Small intestine (tissue), 7 donors: ENCODE results near the gene PGM1. TPM values are rescaled to one million over a fixed set of nuclear protein-coding genes. Genes with fewer than 3 reads are reported as not detected.

Source experiments
- DNase-seq, 2 donors: peaks; one replicate each; pipeline versions ENCODE4 v3.0.0 to v3.0.0-alpha.2; 2013
- FAIRE-seq: peaks from 2 replicates; lab custom pipeline; 2012; peaks lifted over from hg19 to GRCh38; lab: Jason Lieb, UNC
- H3K27ac ChIP-seq, 3 donors: one replicate each; pipeline ENCODE4 v1.5.1; 2013; ENCODE audit warnings: low read length in 2 of 3, mild to moderate bottlenecking in 2 of 3, control low read depth in 1 of 3, inconsistent platforms in 1 of 3, low read depth in 1 of 3, moderate library complexity in 1 of 3
- H3K27me3 ChIP-seq, 3 donors: one replicate each; pipeline ENCODE4 v1.6.1; 2013; ENCODE audit warnings: low read length in 3 of 3, inconsistent platforms in 1 of 3; ENCODE audit not compliant: control insufficient read depth in 3 of 3, insufficient read depth in 3 of 3
- H3K36me3 ChIP-seq, 3 donors: one replicate each; pipeline ENCODE4 v1.6.1; 2013; ENCODE audit warnings: low read length in 3 of 3, inconsistent platforms in 1 of 3, low read depth in 1 of 3, mild to moderate bottlenecking in 1 of 3, moderate library complexity in 1 of 3; ENCODE audit not compliant: control insufficient read depth in 3 of 3, insufficient read depth in 2 of 3
- H3K4me1 ChIP-seq, 3 donors: one replicate each; pipeline ENCODE4 v1.6.1; 2013; ENCODE audit warnings: low read length in 2 of 3, inconsistent platforms in 1 of 3, low read depth in 1 of 3, mild to moderate bottlenecking in 1 of 3, moderate library complexity in 1 of 3; ENCODE audit not compliant: control insufficient read depth in 3 of 3, insufficient read depth in 2 of 3
- H3K4me3 ChIP-seq, 3 donors: one replicate each; pipeline ENCODE4 v1.5.1; 2013; ENCODE audit warnings: low read length in 3 of 3, control low read depth in 1 of 3, inconsistent platforms in 1 of 3, low read depth in 1 of 3, mild to moderate bottlenecking in 1 of 3, moderate library complexity in 1 of 3
- H3K9me3 ChIP-seq, 2 donors: one replicate each; pipeline ENCODE4 v1.6.1; 2013; ENCODE audit warnings: low read depth in 1 of 2, low read length in 1 of 2; ENCODE audit not compliant: control insufficient read depth in 2 of 2, insufficient read depth in 1 of 2
- WGBS, 3 donors: extraction: QIAGEN DNeasy Blood & Tissue Kit; methylation state at CpG; one replicate each; pipeline ENCODE4 v1.1.7; 2013; 5-methylcytosine and 5-hydroxymethylcytosine counted together
- polyA plus RNA-seq, 4 donors: library from polyadenylated mRNA; stranded (reverse) in 3 of 4; unstranded in 1 of 4; fragments of 200-250 nt in 3 of 4; fragments of 120-200 nt in 1 of 4; gene quantifications; one replicate each; pipeline versions ENCODE4 v1.2.1 to v1.2.3, GENCODE V29; 2013
- donor health status: healthy with polysubstance abuse.
- donor health status: control.
- donor health status: control.
- donor health status: Bipolar disorder and iron deficiency.
- donor health status: healthy.

The PGM1 gene
- polyA plus RNA-seq, 4 donors = 43.0 to 88.8 (median 59.8) TPM

DNA sequence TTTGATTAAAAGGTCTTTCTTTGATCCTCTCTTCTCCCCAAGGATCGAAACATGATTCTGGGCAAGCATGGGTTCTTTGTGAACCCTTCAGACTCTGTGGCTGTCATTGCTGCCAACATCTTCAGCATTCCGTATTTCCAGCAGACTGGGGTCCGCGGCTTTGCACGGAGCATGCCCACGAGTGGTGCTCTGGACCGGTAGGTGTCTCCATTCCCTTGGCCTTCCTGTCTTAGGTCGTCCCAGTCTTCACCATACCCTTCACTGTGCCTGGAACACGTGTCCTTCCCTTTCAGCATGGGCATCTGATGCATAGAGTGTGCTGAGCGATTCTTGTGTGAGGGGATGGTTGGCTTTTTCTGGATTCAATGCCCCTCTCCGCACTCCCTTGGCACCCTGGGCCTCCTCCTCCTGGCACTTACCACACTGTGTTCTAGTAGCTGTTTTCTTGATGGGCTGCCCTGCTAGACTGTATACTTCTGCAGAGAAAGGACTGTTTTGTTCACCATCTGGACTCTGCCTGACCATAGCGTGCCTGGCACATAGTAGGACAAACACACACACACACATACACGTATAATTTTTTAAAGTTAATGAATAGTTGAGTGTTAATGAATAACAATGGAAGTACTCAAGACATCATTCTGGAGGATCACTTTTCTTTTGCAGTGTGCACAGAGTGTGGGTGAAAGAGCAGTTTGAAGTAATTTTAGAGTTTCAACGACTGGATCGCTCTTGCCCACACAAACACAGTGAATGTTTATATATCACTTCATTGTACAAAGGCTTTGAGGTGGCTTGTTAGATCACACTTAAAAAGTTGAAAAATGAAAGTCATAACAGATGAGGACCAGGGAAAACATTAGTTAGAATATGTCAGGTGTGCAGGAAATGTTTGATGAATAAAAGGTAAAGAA is 43.2 kb downstream of the PGM1 start:
- Histone ChIP-seq H3K27me3 (no peaks in the 10 kb centered on the region), H3K9me3 (no peaks in the 10 kb centered on the region), H3K4me3 (no peak overlapping the region), H3K4me1 (peaks cover 2 to 17% (median 6%) of the 10 kb centered on the region in 3 donors), H3K36me3 (peaks cover 12 to 28% (median 14%) of the 10 kb centered on the region in 3 donors), H3K27ac (no peak overlapping the region)
- DNase-seq (no peak), FAIRE-seq (no peak)
- 89 to 93% (median 91%) methylated on average over 15 of the region's 15 CpGs for WGBS, 3 donors

DNA sequence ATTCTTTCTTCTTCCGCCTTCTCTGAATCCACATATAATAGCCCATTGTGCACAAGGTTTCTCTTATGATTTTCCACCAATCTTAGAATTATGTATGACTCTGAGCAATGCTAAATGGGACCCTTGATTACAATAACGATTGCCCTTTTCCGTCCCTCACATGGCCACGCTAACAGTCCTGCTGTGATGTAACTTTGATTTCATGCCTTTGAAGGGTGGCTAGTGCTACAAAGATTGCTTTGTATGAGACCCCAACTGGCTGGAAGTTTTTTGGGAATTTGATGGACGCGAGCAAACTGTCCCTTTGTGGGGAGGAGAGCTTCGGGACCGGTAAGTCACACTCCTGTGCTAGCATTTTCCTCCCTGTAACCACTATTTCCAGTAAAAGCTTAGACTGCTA is 45.3 kb downstream of the PGM1 start:
- H3K27ac ChIP-seq = no peak overlapping the region
- WGBS, 3 donors = 89 to 97% (median 96%) methylated on average over 8 of the region's 8 CpGs
- H3K4me3 ChIP-seq = no peak overlapping the region
- H3K36me3 ChIP-seq = peaks cover 12 to 20% (median 14%) of the 10 kb centered on the region in 3 donors
- FAIRE-seq (no peak), DNase-seq (no peak)
- H3K9me3 ChIP-seq = no peaks in the 10 kb centered on the region
- peaks cover 4 to 37% (median 12%) of the 10 kb centered on the region in 3 donors for H3K4me1 ChIP-seq
- no peaks in the 10 kb centered on the region for H3K27me3 ChIP-seq

DNA sequence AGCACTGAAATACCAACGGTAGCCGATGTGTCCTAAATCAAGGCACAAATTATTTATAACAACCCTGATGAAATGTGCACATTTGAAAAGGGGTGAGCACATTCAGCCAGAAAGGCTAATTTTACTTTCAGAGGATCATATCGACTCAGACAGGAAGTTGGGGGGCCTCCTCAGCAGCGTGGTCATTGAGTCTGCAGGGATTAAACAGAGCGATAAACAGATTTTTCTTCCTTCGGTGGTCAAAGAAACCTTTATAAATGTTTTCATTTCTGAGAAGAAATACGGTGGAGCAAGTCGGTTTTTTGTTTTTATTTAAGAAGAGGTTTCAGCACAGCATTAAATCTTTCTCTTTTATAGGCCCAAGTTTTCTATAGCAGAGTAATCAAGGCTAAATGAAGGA is 45.7 kb downstream of the PGM1 start:
- Histone ChIP-seq H3K27ac (no peak overlapping the region), H3K9me3 (no peaks in the 10 kb centered on the region), H3K36me3 (peaks cover 12 to 21% (median 14%) of the 10 kb centered on the region in 3 donors), H3K4me1 (peaks cover 7 to 41% (median 15%) of the 10 kb centered on the region in 3 donors), H3K27me3 (no peaks in the 10 kb centered on the region), H3K4me3 (no peak overlapping the region)
- no peak for FAIRE-seq
- 64 to 91% (median 86%) methylated on average over 8 of the region's 8 CpGs for WGBS, 3 donors
- no peak for DNase-seq

DNA sequence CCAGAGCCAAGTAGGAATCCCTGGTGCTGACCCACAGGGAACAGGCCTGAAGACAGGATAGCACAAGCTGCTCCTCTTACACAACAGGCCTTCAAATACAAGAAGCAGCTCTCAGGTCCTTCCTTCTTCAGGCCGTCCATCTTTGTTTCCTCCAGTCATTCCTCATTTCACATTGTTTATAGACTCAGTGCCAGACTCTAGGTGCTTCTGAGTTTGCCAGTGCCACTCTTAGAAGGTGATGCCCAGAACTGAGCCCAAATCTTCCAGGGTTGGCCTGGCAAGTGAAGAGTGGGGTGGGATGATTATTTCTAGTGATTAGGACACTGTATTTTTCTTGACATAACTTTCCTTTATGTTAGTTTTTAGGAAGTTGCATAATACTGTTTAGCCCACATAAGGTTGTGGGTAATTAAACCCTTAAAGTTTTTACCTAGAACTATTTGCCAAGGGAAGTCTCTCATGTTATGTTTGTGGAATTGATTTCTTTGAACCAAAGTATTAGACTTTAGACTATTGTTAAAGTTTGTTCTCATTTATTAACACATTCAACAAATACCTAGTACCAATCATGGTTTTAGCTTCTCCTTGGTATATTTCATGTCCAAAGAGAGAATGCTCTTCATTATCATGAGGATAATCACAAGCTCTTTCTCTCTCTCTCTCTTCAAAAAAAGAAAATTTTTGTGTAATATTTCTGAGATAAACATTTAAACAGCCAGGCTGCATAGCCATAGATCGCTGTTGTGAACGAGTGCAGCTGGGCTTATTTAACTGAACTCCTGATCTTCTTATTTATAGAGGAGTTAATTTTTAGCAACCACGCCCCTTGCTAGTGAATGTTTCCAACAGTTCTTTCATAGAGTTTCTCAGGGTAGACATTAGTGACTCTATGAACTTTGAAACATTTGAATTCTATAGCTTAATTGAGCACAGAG is 47.7 kb downstream of the PGM1 start:
- no peaks in the 10 kb centered on the region for H3K27me3 ChIP-seq
- no peaks in the 10 kb centered on the region for H3K9me3 ChIP-seq
- FAIRE-seq (no peak), DNase-seq (peak; percentile 85)
- H3K4me3 ChIP-seq = no peak overlapping the region
- H3K36me3 ChIP-seq = peaks cover 7 to 17% (median 14%) of the 10 kb centered on the region in 3 donors
- peaks cover 9 to 45% (median 17%) of the 10 kb centered on the region in 3 donors for H3K4me1 ChIP-seq
- H3K27ac ChIP-seq = peak overlapping the region; percentile 47 to 82 (median 60)
- 12 to 47% (median 40%) methylated on average over 4 of the region's 4 CpGs for whole genome bisulfite sequencing, 3 donors

DNA sequence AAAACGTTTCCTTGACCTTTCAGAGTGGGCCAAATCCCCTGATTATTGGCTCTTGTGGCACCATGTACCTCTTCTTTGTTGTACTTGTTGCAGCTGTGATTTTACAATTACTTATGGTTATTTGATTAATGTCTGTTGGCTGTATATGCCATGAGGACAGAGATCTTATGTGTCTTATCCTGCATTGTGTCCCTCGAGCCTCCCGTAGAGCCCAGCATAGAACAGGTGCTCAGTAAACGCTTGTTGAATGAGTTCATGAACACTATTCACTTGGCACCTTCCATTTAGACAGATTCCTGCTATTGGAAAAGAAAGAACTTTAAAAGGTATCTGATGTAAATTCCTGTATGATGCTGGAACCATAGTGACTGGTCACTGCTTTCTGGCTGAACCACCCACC is 48.4 kb downstream of the PGM1 start:
- peaks cover 7 to 12% (median 9%) of the 10 kb centered on the region in 3 donors for H3K36me3 ChIP-seq
- peak overlapping the region; percentile 47 to 82 (median 60) for H3K27ac ChIP-seq

DNA sequence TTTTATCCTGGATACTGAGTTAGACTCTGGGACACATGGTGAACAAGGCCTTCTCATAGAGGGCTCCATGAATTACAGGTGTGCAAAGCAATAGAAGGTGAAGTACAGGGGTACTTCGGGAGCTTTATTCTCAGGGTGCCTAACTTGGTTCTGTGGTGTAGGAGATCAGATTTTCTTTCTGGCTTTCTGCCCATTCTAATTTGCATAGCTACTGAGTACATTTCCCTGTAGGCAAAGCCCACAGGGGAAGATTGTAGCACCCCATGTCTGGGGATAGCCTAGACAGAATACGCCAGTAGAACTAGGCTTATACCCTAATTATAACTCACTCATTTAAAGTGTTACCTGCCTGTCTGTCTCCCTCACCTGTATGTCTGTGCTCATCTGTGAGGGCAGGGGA is 49.7 kb downstream of the PGM1 start:
- no peak overlapping the region for H3K4me3 ChIP-seq
- WGBS, 3 donors = 53 to 77% (median 75%) methylated on average over 2 of the region's 2 CpGs
- FAIRE-seq (no peak), DNase-seq (peak in 1 of 2 donors; percentile 18)
- no peaks in the 10 kb centered on the region for H3K27me3 ChIP-seq
- peaks cover 9 to 45% (median 17%) of the 10 kb centered on the region in 3 donors for H3K4me1 ChIP-seq
- no peaks in the 10 kb centered on the region for H3K9me3 ChIP-seq
- peaks cover 7 to 11% (median 9%) of the 10 kb centered on the region in 3 donors for H3K36me3 ChIP-seq
- H3K27ac ChIP-seq = peak overlapping the region; percentile 5 to 11 (median 9)

More for the DNA sequence above, 48.4 kb downstream of the PGM1 start:
- Histone ChIP-seq H3K4me1 (peaks cover 9 to 45% (median 17%) of the 10 kb centered on the region in 3 donors), H3K4me3 (no peak overlapping the region), H3K9me3 (no peaks in the 10 kb centered on the region), H3K27me3 (no peaks in the 10 kb centered on the region)
- DNase-seq (no peak), FAIRE-seq (no peak)
- 11 to 48% (median 47%) methylated on average over 4 of the region's 4 CpGs for WGBS, 3 donors

DNA sequence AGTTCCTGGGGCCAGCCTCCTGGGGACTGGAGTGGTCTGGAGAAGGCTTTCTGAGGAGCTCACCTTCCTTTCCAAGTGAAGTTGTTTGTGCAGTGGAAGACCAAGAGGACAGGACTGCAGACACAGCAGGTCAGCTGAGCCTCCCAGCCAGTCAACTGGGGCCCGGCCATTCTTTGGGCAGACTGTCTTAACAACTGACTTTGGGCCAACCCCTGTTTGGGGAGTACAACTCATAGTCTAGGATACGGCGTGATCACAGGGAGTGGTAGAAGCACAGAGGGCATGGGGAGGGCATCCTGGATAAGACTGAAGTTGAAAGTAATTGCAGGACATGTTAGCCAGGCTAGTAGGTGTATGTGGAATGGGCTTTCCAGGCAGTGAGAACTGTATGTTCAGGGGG is 50.3 kb downstream of the PGM1 start:
- Histone ChIP-seq H3K27me3 (no peaks in the 10 kb centered on the region), H3K36me3 (peaks cover 5 to 13% (median 8%) of the 10 kb centered on the region in 3 donors), H3K4me3 (no peak overlapping the region), H3K4me1 (peaks cover 9 to 45% (median 17%) of the 10 kb centered on the region in 3 donors), H3K9me3 (no peaks in the 10 kb centered on the region), H3K27ac (peak overlapping the region; percentile 5 to 44 (median 9))
- WGBS, 3 donors = 16 to 62% (median 42%) methylated on average over 3 of the region's 3 CpGs
- FAIRE-seq (no peak), DNase-seq (peak in 1 of 2 donors; percentile 59)

DNA sequence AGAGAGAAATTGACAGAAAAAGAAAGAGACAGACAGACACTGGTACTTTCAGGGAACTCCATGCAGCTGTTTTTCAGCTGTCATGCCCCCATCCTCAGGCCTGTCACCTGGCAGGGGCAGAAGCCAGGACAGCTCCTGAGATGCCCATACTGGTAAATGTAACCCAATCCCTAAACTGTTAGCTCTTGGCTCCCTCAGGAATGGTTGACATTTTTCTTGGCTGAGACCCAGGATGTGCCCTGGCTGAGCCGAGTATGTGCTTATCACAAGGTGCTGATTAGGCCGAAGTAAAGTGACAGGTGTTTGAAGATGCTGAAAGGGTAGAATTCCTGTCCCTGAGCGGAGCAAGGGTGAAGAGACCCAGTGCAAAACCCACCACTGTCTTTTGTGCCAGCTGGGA is 50.7 kb downstream of the PGM1 start:
- Histone ChIP-seq H3K9me3 (no peaks in the 10 kb centered on the region), H3K4me3 (no peak overlapping the region), H3K27ac (peak overlapping the region in 1 of 3 donors; percentile 44), H3K27me3 (no peaks in the 10 kb centered on the region), H3K36me3 (peaks cover 4 to 11% (median 7%) of the 10 kb centered on the region in 3 donors), H3K4me1 (peaks cover 9 to 45% (median 17%) of the 10 kb centered on the region in 3 donors)
- peak; percentile 49 to 54 for DNase-seq
- WGBS, 3 donors = 9 to 54% (median 34%) methylated on average over 3 of the region's 3 CpGs
- FAIRE-seq = no peak
